GM23338 (cell line): ENCODE results near the gene PGF. TPM values are rescaled to one million over a fixed set of nuclear protein-coding genes. Genes with fewer than 3 reads are reported as not detected.

Experiments used
- ATAC-seq: fragments of 200-7000 bp; cut with Tn5 transposase; 3 replicates; pipeline ENCODE4 v1.9.1; 2020
- DNase-seq: peaks from one replicate; pipeline ENCODE4 v3.0.0-alpha.2; 2015; ENCODE audit warnings: low spot score
- H2AFZ ChIP-seq: fragments of 200-600 bp; sonication (generic); 2 replicates; pipeline ENCODE4 v1.8.0; 2016; ENCODE audit warnings: antibody characterized with exemption, mild to moderate bottlenecking, moderate library complexity
- H3F3A ChIP-seq: fragments of 200-600 bp; sonication (generic); replicated peaks from 2 replicates; pipeline ENCODE4 v1.8.0; 2017; ENCODE audit warnings: antibody characterized with exemption, mixed run types, low read depth
- H3K27ac ChIP-seq: fragments of 200-600 bp; sonication (generic); 2 replicates; pipeline ENCODE4 v1.6.1; 2016; ENCODE audit warnings: low read depth
- H3K27me3 ChIP-seq: fragments of 200-600 bp; sonication (generic); 2 replicates; pipeline ENCODE4 v1.8.0; 2016; ENCODE audit warnings: mild to moderate bottlenecking, mixed run types, moderate library complexity; ENCODE audit not compliant: insufficient read depth
- H3K36me3 ChIP-seq: fragments of 200-600 bp; sonication (generic); 2 replicates; pipeline ENCODE4 v1.8.0; 2016; ENCODE audit warnings: mild to moderate bottlenecking; ENCODE audit not compliant: insufficient read depth
- H3K4me1 ChIP-seq: fragments of 200-600 bp; sonication (generic); 2 replicates; pipeline ENCODE4 v1.8.0; 2016; ENCODE audit warnings: mild to moderate bottlenecking, moderate library complexity; ENCODE audit not compliant: insufficient read depth
- H3K4me2 ChIP-seq: fragments of 200-600 bp; sonication (generic); 2 replicates; pipeline ENCODE4 v1.7.1; 2017; ENCODE audit warnings: mixed run types
- H3K4me3 ChIP-seq: fragments of 200-600 bp; sonication (generic); 2 replicates; pipeline ENCODE4 v1.6.1; 2016; ENCODE audit warnings: mixed run types
- H3K79me2 ChIP-seq: fragments of 200-600 bp; sonication (generic); replicated peaks from 2 replicates; pipeline ENCODE4 v1.8.0; 2017; ENCODE audit warnings: mild to moderate bottlenecking; ENCODE audit not compliant: insufficient read depth
- H3K9me2 ChIP-seq: fragments of 200-600 bp; sonication (generic); 2 replicates; pipeline ENCODE4 v1.8.0; 2017; ENCODE audit not compliant: insufficient read depth
- H4K20me1 ChIP-seq: fragments of 200-600 bp; sonication (generic); replicated peaks from 2 replicates; pipeline ENCODE4 v1.8.0; 2017; ENCODE audit warnings: mild to moderate bottlenecking; ENCODE audit not compliant: insufficient read depth
- H3K27ac Mint-ChIP-seq: 2 replicates; pipeline ENCODE4 v1.8.0; 2020; ENCODE audit warnings: inconsistent platforms, mild to moderate bottlenecking, moderate library complexity, mixed read lengths
- H3K27me3 Mint-ChIP-seq: 3 replicates; pipeline ENCODE4 v1.8.0; 2022; ENCODE audit warnings: low read depth, mild to moderate bottlenecking, moderate library complexity, mixed read lengths, inconsistent platforms; ENCODE audit not compliant: insufficient read depth, poor library complexity
- H3K36me3 Mint-ChIP-seq: 3 replicates; pipeline ENCODE4 v1.8.0; 2021; ENCODE audit warnings: low read depth, mild to moderate bottlenecking, inconsistent platforms, moderate library complexity, mixed read lengths
- H3K4me1 Mint-ChIP-seq: 3 replicates; pipeline ENCODE4 v1.8.0; 2020; ENCODE audit warnings: mild to moderate bottlenecking, inconsistent platforms, mixed read lengths
- H3K4me3 Mint-ChIP-seq: 3 replicates; pipeline ENCODE4 v1.8.0; 2021; ENCODE audit warnings: moderate library complexity, mild to moderate bottlenecking, inconsistent platforms, mixed read lengths
- H3K9me3 Mint-ChIP-seq: 3 replicates; pipeline ENCODE4 v1.8.0; 2020; ENCODE audit warnings: moderate library complexity, mild to moderate bottlenecking, inconsistent platforms, mixed read lengths
- EZH2 ChIP-seq: fragments of 200-600 bp; sonication (generic); IDR thresholded peaks from one replicate; pipeline ENCODE4 v1.8.0; 2017; ENCODE audit warnings: antibody characterized with exemption, mild to moderate bottlenecking, low read depth; ENCODE audit not compliant: unreplicated experiment
- EZH2phosphoT487 ChIP-seq: fragments of 200-600 bp; sonication (generic); IDR thresholded peaks from one replicate; pipeline ENCODE4 v1.8.1; 2018; ENCODE audit warnings: antibody characterized with exemption; ENCODE audit not compliant: unreplicated experiment
- JUNB ChIP-seq: IDR thresholded peaks from one replicate; pipeline ENCODE4 v1.6.1; 2016; ENCODE audit warnings: antibody characterized with exemption; ENCODE audit not compliant: unreplicated experiment
- NANOG ChIP-seq: IDR thresholded peaks from 2 replicates; pipeline ENCODE4 v1.6.1; 2016; ENCODE audit warnings: antibody characterized with exemption, borderline replicate concordance
- STAT1 ChIP-seq: IDR thresholded peaks from one replicate; pipeline ENCODE4 v1.6.1; 2016; ENCODE audit warnings: antibody characterized with exemption; ENCODE audit not compliant: unreplicated experiment
- ZNF114 ChIP-seq: fragments of 250-450 bp; sonication (Bioruptor Pico); IDR thresholded peaks from 2 replicates; pipeline ENCODE4 v1.5.0; 2020; ENCODE audit warnings: mild to moderate bottlenecking, moderate library complexity
- polyA plus RNA-seq: library from polyadenylated mRNA; unstranded; fragments of >200 nt; fragmentation: Nextera tagmentation; extraction: Ambion mirVana; gene quantifications from 2 replicates; pipeline ENCODE4 v1.2.1, GENCODE V29; 2016
- total RNA-seq: library from RNA; depleted of rRNA; stranded (reverse); fragments of >200 nt; shearing (Covaris generic); gene quantifications from 2 replicates; pipeline ENCODE4 v1.2.3, GENCODE V29; 2014
- TF ChIP-seq, protein P1 (sequence below): fragments of 250-450 bp; sonication (Bioruptor Pico); IDR thresholded peaks from 2 replicates; pipeline ENCODE4 v1.5.0; 2020; ENCODE audit warnings: mild to moderate bottlenecking, moderate library complexity
- TF ChIP-seq, protein P2 (sequence below), 2 experiments: fragments of 200-600 bp in 1 of 2; sonication (generic) in 1 of 2; conservative IDR thresholded peaks; 2 replicates each; pipeline versions ENCODE4 v1.5.1 to v1.6.1; 2016 to 2017; ENCODE audit warnings: antibody characterized with exemption in 2 of 2, low read depth in 2 of 2, mild to moderate bottlenecking in 2 of 2, moderate library complexity in 1 of 2

The PGF gene
- total and polyA plus RNA-seq, 2 experiments from 2014 or later = 2.9 to 6.3 TPM

DNA sequence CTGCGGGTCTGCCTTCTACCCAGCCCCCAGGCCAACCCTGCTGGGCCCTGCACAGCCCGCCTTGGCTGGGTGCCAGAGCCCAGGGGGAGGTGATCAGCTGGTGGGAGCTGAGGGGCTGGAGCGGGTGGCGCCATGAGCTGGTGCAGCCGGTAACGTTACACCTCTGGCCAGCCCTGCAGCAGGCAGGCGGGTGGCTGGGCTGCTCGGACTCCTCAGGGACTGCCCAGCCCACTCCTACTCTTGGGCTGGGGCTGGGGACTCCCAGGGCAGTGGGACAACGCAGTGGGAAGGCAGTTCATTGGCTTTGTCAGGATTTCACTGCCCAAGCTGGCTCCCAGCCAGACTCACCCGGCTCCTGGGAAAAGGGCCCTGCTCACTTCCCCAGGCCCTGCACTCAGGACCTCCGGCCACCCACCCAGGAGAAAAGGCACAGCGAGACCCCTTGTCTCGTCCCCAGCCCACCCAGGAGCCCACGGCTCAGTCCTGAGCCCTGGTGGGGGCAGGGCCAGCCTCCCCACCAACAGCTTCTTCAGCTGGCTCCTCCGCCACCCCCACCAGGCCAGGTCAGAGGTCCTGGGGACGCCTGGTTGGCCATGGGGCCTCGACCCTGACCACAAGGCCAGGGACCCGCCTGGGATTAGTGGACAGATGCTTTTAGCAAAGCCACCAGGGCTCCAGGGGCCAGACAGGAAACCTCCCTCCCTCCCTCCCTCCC lies 1.0 kb downstream of the PGF start:
- Histone ChIP-seq H3K4me2 (peak overlapping the region; percentile 95; the same call in 1 of the 2 replicates), H3K4me1 (peaks cover 8% of the 10 kb centered on the region), H3K36me3 (no peaks in the 10 kb centered on the region), H3K27me3 (peaks cover 12% of the 10 kb centered on the region; the same call in 1 of the 2 replicates), H3K9me2 (no peaks in the 10 kb centered on the region), H3K4me3 (peak overlapping the region; percentile 28; the same call in 1 of the 2 replicates), H3F3A (no peaks in the 10 kb centered on the region; the same call in 1 of the 2 replicates), H4K20me1 (no peaks in the 10 kb centered on the region), H2AFZ (no peak overlapping the region), H3K79me2 (no peaks in the 10 kb centered on the region), H3K27ac (no peak overlapping the region)
- Mint-ChIP-seq H3K9me3 (no peaks in the 10 kb centered on the region), H3K27me3 (peaks cover 10% of the 10 kb centered on the region), H3K4me1 (peaks cover 13% of the 10 kb centered on the region; the same call in 2 of the 3 replicates), H3K4me3 (no peak overlapping the region), H3K36me3 (no peaks in the 10 kb centered on the region; the same call in 2 of the 3 replicates), H3K27ac (no peak overlapping the region)
- TF ChIP-seq, protein P1, sequence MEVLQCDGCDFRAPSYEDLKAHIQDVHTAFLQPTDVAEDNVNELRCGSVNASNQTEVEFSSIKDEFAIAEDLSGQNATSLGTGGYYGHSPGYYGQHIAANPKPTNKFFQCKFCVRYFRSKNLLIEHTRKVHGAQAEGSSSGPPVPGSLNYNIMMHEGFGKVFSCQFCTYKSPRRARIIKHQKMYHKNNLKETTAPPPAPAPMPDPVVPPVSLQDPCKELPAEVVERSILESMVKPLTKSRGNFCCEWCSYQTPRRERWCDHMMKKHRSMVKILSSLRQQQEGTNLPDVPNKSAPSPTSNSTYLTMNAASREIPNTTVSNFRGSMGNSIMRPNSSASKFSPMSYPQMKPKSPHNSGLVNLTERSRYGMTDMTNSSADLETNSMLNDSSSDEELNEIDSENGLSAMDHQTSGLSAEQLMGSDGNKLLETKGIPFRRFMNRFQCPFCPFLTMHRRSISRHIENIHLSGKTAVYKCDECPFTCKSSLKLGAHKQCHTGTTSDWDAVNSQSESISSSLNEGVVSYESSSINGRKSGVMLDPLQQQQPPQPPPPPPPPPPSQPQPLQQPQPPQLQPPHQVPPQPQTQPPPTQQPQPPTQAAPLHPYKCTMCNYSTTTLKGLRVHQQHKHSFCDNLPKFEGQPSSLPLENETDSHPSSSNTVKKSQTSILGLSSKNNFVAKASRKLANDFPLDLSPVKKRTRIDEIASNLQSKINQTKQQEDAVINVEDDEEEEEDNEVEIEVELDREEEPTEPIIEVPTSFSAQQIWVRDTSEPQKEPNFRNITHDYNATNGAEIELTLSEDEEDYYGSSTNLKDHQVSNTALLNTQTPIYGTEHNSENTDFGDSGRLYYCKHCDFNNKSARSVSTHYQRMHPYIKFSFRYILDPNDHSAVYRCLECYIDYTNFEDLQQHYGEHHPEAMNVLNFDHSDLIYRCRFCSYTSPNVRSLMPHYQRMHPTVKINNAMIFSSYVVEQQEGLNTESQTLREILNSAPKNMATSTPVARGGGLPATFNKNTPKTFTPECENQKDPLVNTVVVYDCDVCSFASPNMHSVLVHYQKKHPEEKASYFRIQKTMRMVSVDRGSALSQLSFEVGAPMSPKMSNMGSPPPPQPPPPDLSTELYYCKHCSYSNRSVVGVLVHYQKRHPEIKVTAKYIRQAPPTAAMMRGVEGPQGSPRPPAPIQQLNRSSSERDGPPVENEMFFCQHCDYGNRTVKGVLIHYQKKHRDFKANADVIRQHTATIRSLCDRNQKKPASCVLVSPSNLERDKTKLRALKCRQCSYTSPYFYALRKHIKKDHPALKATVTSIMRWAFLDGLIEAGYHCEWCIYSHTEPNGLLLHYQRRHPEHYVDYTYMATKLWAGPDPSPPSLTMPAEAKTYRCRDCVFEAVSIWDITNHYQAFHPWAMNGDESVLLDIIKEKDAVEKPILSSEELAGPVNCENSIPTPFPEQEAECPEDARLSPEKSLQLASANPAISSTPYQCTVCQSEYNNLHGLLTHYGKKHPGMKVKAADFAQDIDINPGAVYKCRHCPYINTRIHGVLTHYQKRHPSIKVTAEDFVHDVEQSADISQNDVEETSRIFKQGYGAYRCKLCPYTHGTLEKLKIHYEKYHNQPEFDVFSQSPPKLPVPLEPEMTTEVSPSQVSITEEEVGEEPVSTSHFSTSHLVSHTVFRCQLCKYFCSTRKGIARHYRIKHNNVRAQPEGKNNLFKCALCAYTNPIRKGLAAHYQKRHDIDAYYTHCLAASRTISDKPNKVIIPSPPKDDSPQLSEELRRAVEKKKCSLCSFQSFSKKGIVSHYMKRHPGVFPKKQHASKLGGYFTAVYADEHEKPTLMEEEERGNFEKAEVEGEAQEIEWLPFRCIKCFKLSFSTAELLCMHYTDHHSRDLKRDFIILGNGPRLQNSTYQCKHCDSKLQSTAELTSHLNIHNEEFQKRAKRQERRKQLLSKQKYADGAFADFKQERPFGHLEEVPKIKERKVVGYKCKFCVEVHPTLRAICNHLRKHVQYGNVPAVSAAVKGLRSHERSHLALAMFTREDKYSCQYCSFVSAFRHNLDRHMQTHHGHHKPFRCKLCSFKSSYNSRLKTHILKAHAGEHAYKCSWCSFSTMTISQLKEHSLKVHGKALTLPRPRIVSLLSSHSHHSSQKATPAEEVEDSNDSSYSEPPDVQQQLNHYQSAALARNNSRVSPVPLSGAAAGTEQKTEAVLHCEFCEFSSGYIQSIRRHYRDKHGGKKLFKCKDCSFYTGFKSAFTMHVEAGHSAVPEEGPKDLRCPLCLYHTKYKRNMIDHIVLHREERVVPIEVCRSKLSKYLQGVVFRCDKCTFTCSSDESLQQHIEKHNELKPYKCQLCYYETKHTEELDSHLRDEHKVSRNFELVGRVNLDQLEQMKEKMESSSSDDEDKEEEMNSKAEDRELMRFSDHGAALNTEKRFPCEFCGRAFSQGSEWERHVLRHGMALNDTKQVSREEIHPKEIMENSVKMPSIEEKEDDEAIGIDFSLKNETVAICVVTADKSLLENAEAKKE (CRISPR knock-in tag) = no peak
- no peak for TF ChIP-seq JUNB
- TF ChIP-seq EZH2phosphoT487 = no peak
- TF ChIP-seq NANOG = no peak
- TF ChIP-seq STAT1 = no peak
- no peak for TF ChIP-seq EZH2
- TF ChIP-seq, protein P2, sequence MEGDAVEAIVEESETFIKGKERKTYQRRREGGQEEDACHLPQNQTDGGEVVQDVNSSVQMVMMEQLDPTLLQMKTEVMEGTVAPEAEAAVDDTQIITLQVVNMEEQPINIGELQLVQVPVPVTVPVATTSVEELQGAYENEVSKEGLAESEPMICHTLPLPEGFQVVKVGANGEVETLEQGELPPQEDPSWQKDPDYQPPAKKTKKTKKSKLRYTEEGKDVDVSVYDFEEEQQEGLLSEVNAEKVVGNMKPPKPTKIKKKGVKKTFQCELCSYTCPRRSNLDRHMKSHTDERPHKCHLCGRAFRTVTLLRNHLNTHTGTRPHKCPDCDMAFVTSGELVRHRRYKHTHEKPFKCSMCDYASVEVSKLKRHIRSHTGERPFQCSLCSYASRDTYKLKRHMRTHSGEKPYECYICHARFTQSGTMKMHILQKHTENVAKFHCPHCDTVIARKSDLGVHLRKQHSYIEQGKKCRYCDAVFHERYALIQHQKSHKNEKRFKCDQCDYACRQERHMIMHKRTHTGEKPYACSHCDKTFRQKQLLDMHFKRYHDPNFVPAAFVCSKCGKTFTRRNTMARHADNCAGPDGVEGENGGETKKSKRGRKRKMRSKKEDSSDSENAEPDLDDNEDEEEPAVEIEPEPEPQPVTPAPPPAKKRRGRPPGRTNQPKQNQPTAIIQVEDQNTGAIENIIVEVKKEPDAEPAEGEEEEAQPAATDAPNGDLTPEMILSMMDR (conservative IDR thresholded peaks at IDR 0.05; ENCODE audit: low read depth in 2 of 2) = no peak
- TF ChIP-seq ZNF114 (CRISPR knock-in tag) = no peak
- DNase-seq (no peak), ATAC-seq (peak; percentile 40)
